Measurements from ENCODE around the gene CDADC1. TPM values are rescaled to one million over a fixed set of nuclear protein-coding genes. Genes with fewer than 3 reads are reported as not detected.

The CDADC1 gene
- total RNA-seq (ENCODE audit: low replicate concordance), result 3.8 and 9.1 TPM in 2 replicates

GRCh38 chr13:49247643-49248621, at the start of gene CDADC1:
Gene CDADC1 (plus strand): TSS chr13:49247925. CDS start chr13:49248038, 113 bp downstream.
- no peak for TF ChIP-seq CTCF (IDR thresholded peaks at IDR 0.05; ENCODE audit: insufficient read depth, low read length)
- H3K4me3 ChIP-seq (ENCODE audit: low read depth, low read length), result peak within 1 kb of the TSS; percentile 98
- peak; percentile 94 for DNase-seq (ENCODE audit: low read depth)

- DNase-seq (ENCODE audit: low read depth), result no peak
- no peak overlapping the region for H3K4me3 ChIP-seq (ENCODE audit: low read depth, low read length)
- no peak for TF ChIP-seq CTCF (IDR thresholded peaks at IDR 0.05; ENCODE audit: insufficient read depth, low read length)
Measured at GRCh38 chr13:49206641-49207040, 41.1 kb upstream of the CDADC1 start.

GRCh38 chr13:49208619-49209018, 39.1 kb upstream of the CDADC1 start:
- no peak overlapping the region for H3K4me3 ChIP-seq (ENCODE audit: low read depth, low read length)
- no peak for DNase-seq (ENCODE audit: low read depth)
- no peak for TF ChIP-seq CTCF (IDR thresholded peaks at IDR 0.05; ENCODE audit: insufficient read depth, low read length)

- no peak overlapping the region for H3K4me3 ChIP-seq (ENCODE audit: low read depth, low read length)
- no peak for DNase-seq (ENCODE audit: low read depth)
- TF ChIP-seq CTCF (IDR thresholded peaks at IDR 0.05; ENCODE audit: insufficient read depth, low read length), result no peak
Measured at GRCh38 chr13:49210114-49210513, 37.6 kb upstream of the CDADC1 start.

GRCh38 chr13:49210669-49211068, 37.1 kb upstream of the CDADC1 start:
- H3K4me3 ChIP-seq (ENCODE audit: low read depth, low read length), result no peak overlapping the region
- no peak for DNase-seq (ENCODE audit: low read depth)
- TF ChIP-seq CTCF (IDR thresholded peaks at IDR 0.05; ENCODE audit: insufficient read depth, low read length), result no peak

GRCh38 chr13:49213539-49213938, 34.2 kb upstream of the CDADC1 start:
- H3K4me3 ChIP-seq (ENCODE audit: low read depth, low read length), result no peak overlapping the region
- no peak for TF ChIP-seq CTCF (IDR thresholded peaks at IDR 0.05; ENCODE audit: insufficient read depth, low read length)
- no peak for DNase-seq (ENCODE audit: low read depth)

Measured in fibroblast of the aortic adventitia (primary cell).